Endodermal cell (in vitro differentiated cells): ENCODE results near the gene GJA10. TPM values are rescaled to one million over a fixed set of nuclear protein-coding genes. Genes with fewer than 3 reads are reported as not detected.

Source experiments
- DNase-seq: peaks from one replicate; pipeline ENCODE4 v3.0.0-alpha.2; 2017
- H3K27ac ChIP-seq: 2 replicates; pipeline ENCODE4 v1.5.1; 2013; ENCODE audit warnings: mild to moderate bottlenecking, low read depth, low read length, moderate library complexity
- H3K27me3 ChIP-seq: 2 replicates; pipeline ENCODE4 v1.6.1; 2013; ENCODE audit warnings: mild to moderate bottlenecking, low read length, moderate library complexity; ENCODE audit not compliant: insufficient read depth, control insufficient read depth, poor library complexity, severe bottlenecking
- H3K36me3 ChIP-seq: 2 replicates; pipeline ENCODE4 v1.7.0; 2013; ENCODE audit warnings: mild to moderate bottlenecking, low read length, moderate library complexity; ENCODE audit not compliant: control insufficient read depth, insufficient read depth
- H3K4me1 ChIP-seq: one replicate; pipeline ENCODE4 v1.7.0; 2013; ENCODE audit warnings: low read length; ENCODE audit not compliant: control insufficient read depth, insufficient read depth
- H3K4me3 ChIP-seq: 2 replicates; pipeline ENCODE4 v1.5.1; 2013; ENCODE audit warnings: mild to moderate bottlenecking, low read length, moderate library complexity
- H3K9ac ChIP-seq: 2 replicates; pipeline ENCODE4 v1.6.1; 2013; ENCODE audit warnings: mild to moderate bottlenecking, low read length, moderate library complexity; ENCODE audit not compliant: poor library complexity, severe bottlenecking; ENCODE audit errors: extremely low read depth
- H3K9me3 ChIP-seq: 2 replicates; pipeline ENCODE4 v1.6.1; 2013; ENCODE audit warnings: mild to moderate bottlenecking, low read length, moderate library complexity; ENCODE audit not compliant: control insufficient read depth
- H3K27ac Mint-ChIP-seq: 2 replicates; pipeline ENCODE4 v1.8.0; 2020; ENCODE audit warnings: mixed read lengths
- H3K27me3 Mint-ChIP-seq: 2 replicates; pipeline ENCODE4 v1.8.0; 2021; ENCODE audit warnings: mild to moderate bottlenecking, mixed read lengths; ENCODE audit not compliant: insufficient read depth
- H3K36me3 Mint-ChIP-seq: 2 replicates; pipeline ENCODE4 v1.8.0; 2020; ENCODE audit warnings: low read depth, mixed read lengths
- H3K4me1 Mint-ChIP-seq: 2 replicates; pipeline ENCODE4 v1.8.0; 2020; ENCODE audit warnings: mixed read lengths
- H3K4me3 Mint-ChIP-seq: 2 replicates; pipeline ENCODE4 v1.8.0; 2020; ENCODE audit warnings: mild to moderate bottlenecking, moderate library complexity, mixed read lengths
- H3K9me3 Mint-ChIP-seq: 2 replicates; pipeline ENCODE4 v1.8.0; 2020; ENCODE audit warnings: mild to moderate bottlenecking, mixed read lengths
- WGBS, 2 experiments: methylation state at CpG; one replicate each; pipeline versions ENCODE4 v1.1.5 to v1.1.7; 2013; ENCODE audit warnings: missing lambda C conversion rate in 2 of 2, mixed read lengths in 1 of 2; ENCODE audit not compliant: insufficient coverage in 1 of 2, insufficient read length in 1 of 2; 5-methylcytosine and 5-hydroxymethylcytosine counted together
- total RNA-seq, 2 donors: library from RNA; stranded (reverse); fragmentation: NEBNext Ultra II Directional in 1 of 2; extraction: Animal tissue kit (Norgen Biotek cat#: 25700) in 1 of 2; gene quantifications; 2 replicates in 1 of 2; 3 replicates in 1 of 2; pipeline ENCODE4 v1.2.1, GENCODE V29; 2021
- TF ChIP-seq, protein P1 (sequence below): fragments of 200-600 bp; sonication (generic); conservative IDR thresholded peaks from 2 replicates; pipeline ENCODE4 v1.5.0; 2021; ENCODE audit warnings: antibody characterized with exemption, mild to moderate bottlenecking

GJA10 gene
- total RNA-seq, 2 donors from 2014 or later = 0.42 TPM; not detected in 1

DNA sequence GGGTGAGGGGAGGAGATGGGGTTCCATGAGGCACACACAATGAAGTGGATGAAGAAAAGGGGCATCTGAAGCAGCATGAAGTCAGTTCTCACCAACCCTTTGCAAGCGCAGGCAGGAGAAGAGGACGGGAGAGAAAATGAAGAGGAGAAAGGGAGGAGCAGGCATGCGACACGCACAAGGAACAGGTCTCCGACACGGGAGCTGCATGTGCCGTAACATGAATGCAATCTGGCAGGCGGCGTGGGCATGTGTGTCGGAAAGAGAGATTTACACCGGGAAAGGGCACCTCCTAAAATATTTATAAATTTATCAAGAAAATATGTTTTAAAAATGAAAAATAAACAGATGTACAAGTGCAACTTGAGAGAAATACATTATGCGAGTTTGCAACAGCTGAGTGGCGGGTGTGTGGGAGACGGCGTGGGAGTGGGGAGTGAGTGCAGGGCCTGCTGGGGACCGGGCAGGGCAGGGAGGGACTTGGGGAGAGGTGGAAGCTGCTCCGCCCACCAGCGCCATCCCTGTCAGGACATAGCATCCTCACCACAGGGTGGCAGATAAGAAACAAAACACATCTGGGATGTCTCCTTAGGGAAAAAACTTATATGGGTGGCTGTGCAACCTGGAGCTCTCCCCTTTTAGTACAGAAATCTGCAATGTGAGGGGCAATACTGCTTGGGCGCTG, 40.6 kb downstream of the GJA10 start:
- Mint-ChIP-seq H3K9me3 (no peaks in the 10 kb centered on the region), H3K27ac (no peak overlapping the region), H3K36me3 (peaks cover 49% of the 10 kb centered on the region)

DNA sequence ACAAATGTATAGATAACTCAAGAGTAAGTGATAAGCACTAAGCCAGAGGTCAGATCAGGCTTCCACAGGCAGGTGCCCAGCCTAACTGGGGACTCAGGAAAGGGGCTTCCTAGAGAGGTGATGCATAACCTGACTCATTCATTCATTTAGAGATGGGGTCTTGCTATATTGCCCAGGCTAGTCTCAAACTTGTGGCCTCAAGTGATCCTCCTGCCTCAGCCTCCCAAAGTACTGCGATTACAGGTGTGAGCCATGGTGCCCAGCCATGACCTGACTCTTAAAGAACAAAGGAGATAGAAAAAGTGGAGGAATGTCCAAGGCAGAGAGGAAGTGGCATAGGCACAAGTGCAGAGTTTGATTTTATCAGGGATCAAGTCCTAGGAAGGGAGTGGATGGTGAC, 41.9 kb downstream of the GJA10 start:
- TF ChIP-seq, protein P1, sequence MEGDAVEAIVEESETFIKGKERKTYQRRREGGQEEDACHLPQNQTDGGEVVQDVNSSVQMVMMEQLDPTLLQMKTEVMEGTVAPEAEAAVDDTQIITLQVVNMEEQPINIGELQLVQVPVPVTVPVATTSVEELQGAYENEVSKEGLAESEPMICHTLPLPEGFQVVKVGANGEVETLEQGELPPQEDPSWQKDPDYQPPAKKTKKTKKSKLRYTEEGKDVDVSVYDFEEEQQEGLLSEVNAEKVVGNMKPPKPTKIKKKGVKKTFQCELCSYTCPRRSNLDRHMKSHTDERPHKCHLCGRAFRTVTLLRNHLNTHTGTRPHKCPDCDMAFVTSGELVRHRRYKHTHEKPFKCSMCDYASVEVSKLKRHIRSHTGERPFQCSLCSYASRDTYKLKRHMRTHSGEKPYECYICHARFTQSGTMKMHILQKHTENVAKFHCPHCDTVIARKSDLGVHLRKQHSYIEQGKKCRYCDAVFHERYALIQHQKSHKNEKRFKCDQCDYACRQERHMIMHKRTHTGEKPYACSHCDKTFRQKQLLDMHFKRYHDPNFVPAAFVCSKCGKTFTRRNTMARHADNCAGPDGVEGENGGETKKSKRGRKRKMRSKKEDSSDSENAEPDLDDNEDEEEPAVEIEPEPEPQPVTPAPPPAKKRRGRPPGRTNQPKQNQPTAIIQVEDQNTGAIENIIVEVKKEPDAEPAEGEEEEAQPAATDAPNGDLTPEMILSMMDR = no peak
- DNase-seq = peak; percentile 27
- H3K27me3 ChIP-seq = no peaks in the 10 kb centered on the region
- H3K9me3 ChIP-seq = no peaks in the 10 kb centered on the region
- H3K36me3 Mint-ChIP-seq = peaks cover 45% of the 10 kb centered on the region
- no peaks in the 10 kb centered on the region for H3K4me1 ChIP-seq
- WGBS, 2 experiments = 94% methylated on average over 1 of the region's 1 CpG; no CpG with 5 or more reads in 1 of the 2 experiments
- no peaks in the 10 kb centered on the region for H3K27me3 Mint-ChIP-seq
- peaks cover 34% of the 10 kb centered on the region for H3K36me3 ChIP-seq
- no peak overlapping the region for H3K4me3 ChIP-seq
- no peak overlapping the region for H3K27ac Mint-ChIP-seq
- no peak overlapping the region for H3K27ac ChIP-seq
- peaks cover 9% of the 10 kb centered on the region for H3K4me1 Mint-ChIP-seq
- H3K9me3 Mint-ChIP-seq = no peaks in the 10 kb centered on the region
- H3K4me3 Mint-ChIP-seq = no peak overlapping the region
- no peak overlapping the region for H3K9ac ChIP-seq

More for the DNA sequence above, 40.6 kb downstream of the GJA10 start:
- Histone ChIP-seq H3K27me3 (no peaks in the 10 kb centered on the region), H3K4me3 (no peak overlapping the region), H3K9me3 (no peaks in the 10 kb centered on the region), H3K4me1 (no peaks in the 10 kb centered on the region), H3K9ac (no peak overlapping the region), H3K27ac (no peak overlapping the region), H3K36me3 (peaks cover 36% of the 10 kb centered on the region)
- Mint-ChIP-seq H3K27me3 (no peaks in the 10 kb centered on the region), H3K4me1 (peaks cover 4% of the 10 kb centered on the region), H3K4me3 (no peak overlapping the region)
- 87 to 90% methylated on average over 6 to 18 of the region's 19 CpGs for WGBS, 2 experiments
- peak; percentile 71 for DNase-seq
- TF ChIP-seq, protein P1 = no peak

DNA sequence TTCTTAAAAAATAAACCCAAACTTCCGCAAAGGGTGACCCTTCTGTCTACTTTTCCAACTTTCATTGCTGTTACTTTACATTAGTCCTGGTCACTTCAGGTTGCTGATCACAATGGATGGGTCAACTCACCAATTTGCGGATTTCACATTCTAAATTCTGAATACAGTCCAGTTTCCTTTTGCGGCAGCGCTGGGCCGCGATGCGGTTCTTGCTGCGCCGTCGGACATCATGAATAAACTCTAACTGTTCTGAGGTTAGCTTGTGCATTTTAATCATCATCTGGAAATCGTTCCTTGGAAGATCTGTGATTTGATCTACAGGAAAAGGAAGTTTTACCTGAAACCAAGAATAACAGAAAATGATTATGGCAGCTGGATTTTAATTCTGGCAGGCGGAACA, 43.7 kb downstream of the GJA10 start:
- Histone ChIP-seq H3K4me3 (no peak overlapping the region), H3K27ac (no peak overlapping the region), H3K9me3 (no peaks in the 10 kb centered on the region), H3K4me1 (no peaks in the 10 kb centered on the region), H3K36me3 (peaks cover 25% of the 10 kb centered on the region), H3K27me3 (no peaks in the 10 kb centered on the region), H3K9ac (no peak overlapping the region)
- H3K27ac Mint-ChIP-seq = no peak overlapping the region
- TF ChIP-seq, protein P1 = no peak
- H3K27me3 Mint-ChIP-seq = no peaks in the 10 kb centered on the region
- H3K4me3 Mint-ChIP-seq = no peak overlapping the region
- 95 to 99% methylated on average over 11 to 12 of the region's 12 CpGs for WGBS, 2 experiments
- peaks cover 17% of the 10 kb centered on the region for H3K4me1 Mint-ChIP-seq
- DNase-seq = no peak
- peaks cover 32% of the 10 kb centered on the region for H3K36me3 Mint-ChIP-seq
- H3K9me3 Mint-ChIP-seq = no peaks in the 10 kb centered on the region
